ENCODE measurements around the gene FUT8. TPM values are rescaled to one million over a fixed set of nuclear protein-coding genes. Genes with fewer than 3 reads are reported as not detected.

The FUT8 gene
- total and polyA plus RNA-seq, 2 donors (not counting 1 experiment from before 2014, with no cell fraction given), result 13.2 to 91.8 TPM

DNA sequence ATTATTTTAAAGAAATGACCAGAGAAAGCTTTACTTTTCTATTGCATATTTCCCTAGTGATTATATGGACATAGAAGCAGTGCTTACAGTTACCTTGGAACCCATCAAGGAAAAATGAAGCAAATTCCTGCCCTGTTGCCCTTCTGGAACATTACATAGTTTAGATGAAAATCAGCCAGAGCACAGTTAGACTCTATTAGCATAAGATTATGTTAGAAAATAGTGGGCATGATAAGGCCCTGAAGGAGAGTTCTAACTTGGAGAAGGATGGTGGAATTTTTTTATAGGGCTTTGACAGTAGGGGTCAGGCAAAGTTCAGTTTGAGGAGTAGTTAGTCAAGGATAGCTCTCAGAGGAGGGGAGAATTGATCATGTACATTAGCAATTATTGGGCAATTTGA lies 74.3 kb downstream of the FUT8 start:
- H2AFZ ChIP-seq (ENCODE audit: insufficient read depth, low read depth, low read length, poor library complexity, severe bottlenecking), result no peak overlapping the region
- TF ChIP-seq EZH2 (IDR thresholded peaks at IDR 0.05; ENCODE audit: borderline replicate concordance, insufficient read depth, low read depth, low read length, poor library complexity, severe bottlenecking) (no peak), CTCF (IDR thresholded peaks at IDR 0.05) (no peak)
- Mint-ChIP-seq H3K4me1 (peaks cover 67% of the 10 kb centered on the region), H3K27me3 (no peaks in the 10 kb centered on the region), H3K27ac (peak overlapping the region; percentile 24), H3K4me3 (no peak overlapping the region), H3K9me3 (ENCODE audit: insufficient read depth) (no peaks in the 10 kb centered on the region)
- no peaks in the 10 kb centered on the region for H3K36me3 ChIP-seq (replicated peaks in 1 of 2; ENCODE audit: control extremely low read depth in 1 of 2, control insufficient read depth in 1 of 2, extremely low read depth in 1 of 2, insufficient read depth in 2 of 2, low read length in 1 of 2)
- ChIA-PET CTCF (interaction anchor here (1.5 kb wide), 1 partner anchor 337 kb away, joined by 5 read pairs; no protein-coding TSS in a partner anchor), POLR2A (no interaction called here)
- intact Hi-C loops (cut with micrococcal nuclease), result no loop called here
- H3K27me3 ChIP-seq (replicated peaks in 1 of 4; ENCODE audit: control extremely low read depth in 1 of 4, control insufficient read depth in 3 of 4, insufficient read depth in 4 of 4, low read length in 3 of 4), result no peaks in the 10 kb centered on the region
- H3K4me1 ChIP-seq (ENCODE audit: control insufficient read depth in 2 of 2, insufficient read depth in 2 of 2, low read length in 2 of 2), result peaks cover 10 to 16% of the 10 kb centered on the region in 2 donors
- peaks cover 8% of the 10 kb centered on the region for H4K20me1 ChIP-seq (ENCODE audit: control insufficient read depth, insufficient read depth, low read length, poor library complexity, severe bottlenecking)
- peaks cover 82% of the 10 kb centered on the region for H3K79me2 ChIP-seq (ENCODE audit: control insufficient read depth, insufficient read depth, low read length)
- H3K4me2 ChIP-seq (replicated peaks; ENCODE audit: low read depth, low read length, poor library complexity, severe bottlenecking), result no peak overlapping the region
- H3K4me3 ChIP-seq (ENCODE audit: control extremely low read depth in 1 of 5, extremely low read depth in 1 of 5, insufficient read depth in 1 of 5, low read depth in 2 of 5, low read length in 4 of 5), result no peak overlapping the region
- H3K9ac ChIP-seq (ENCODE audit: low read length), result no peak overlapping the region
- DNase-seq, result no peak
- no peak for ATAC-seq (ENCODE audit: low read depth)
- H3K9me3 ChIP-seq (ENCODE audit: control extremely low read depth in 1 of 3, control insufficient read depth in 2 of 3, insufficient read depth in 1 of 3, low read length in 2 of 3), result peaks cover 0 to under 1% (median 0%) of the 10 kb centered on the region in 3 donors
- H3K27ac ChIP-seq (ENCODE audit: low read length in 2 of 2), result no peak overlapping the region

DNA sequence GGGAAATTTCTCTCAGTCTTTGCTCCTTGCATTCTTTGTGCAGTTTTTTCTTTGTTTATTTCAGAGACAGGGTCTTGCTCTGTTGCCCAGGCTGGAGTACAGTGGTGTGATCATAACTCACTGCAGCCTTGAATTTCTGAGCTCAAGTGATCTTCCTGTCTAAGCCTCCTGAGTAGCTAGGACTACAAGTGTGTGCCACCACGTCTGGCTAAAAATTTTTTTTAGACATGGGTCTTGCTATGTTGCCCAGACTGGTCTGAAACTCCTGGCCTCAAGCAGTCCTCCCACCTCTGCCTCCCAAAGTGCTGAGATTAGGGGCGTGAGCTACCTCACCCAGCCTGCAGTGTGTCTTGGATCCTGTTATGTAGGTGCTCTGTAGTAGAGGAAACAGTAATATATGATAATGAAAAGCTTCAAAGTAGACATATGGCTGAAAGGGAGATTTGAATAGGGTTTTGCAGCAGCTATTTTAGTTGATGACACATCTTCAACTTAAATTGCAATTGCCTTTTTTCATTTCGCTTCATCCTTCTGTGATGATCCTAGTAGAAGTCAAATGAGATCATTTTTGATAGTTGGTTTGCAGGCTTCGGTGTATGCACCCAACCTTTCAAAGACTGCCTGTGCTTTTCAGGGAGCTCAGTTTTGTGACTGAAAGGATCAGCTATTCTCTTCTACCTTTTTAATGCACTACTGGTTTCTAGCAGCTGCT lies 75.4 kb downstream of the FUT8 start:
- intact Hi-C loops (cut with micrococcal nuclease), result no loop called here
- Histone ChIP-seq H2AFZ (ENCODE audit: insufficient read depth, low read depth, low read length, poor library complexity, severe bottlenecking) (no peak overlapping the region), H3K4me1 (ENCODE audit: control insufficient read depth in 2 of 2, insufficient read depth in 2 of 2, low read length in 2 of 2) (peaks cover 3 to 14% of the 10 kb centered on the region in 2 donors), H3K4me3 (ENCODE audit: control extremely low read depth in 1 of 5, extremely low read depth in 1 of 5, insufficient read depth in 1 of 5, low read depth in 2 of 5, low read length in 4 of 5) (no peak overlapping the region), H4K20me1 (ENCODE audit: control insufficient read depth, insufficient read depth, low read length, poor library complexity, severe bottlenecking) (peaks cover 12% of the 10 kb centered on the region), H3K36me3 (replicated peaks in 1 of 2; ENCODE audit: control extremely low read depth in 1 of 2, control insufficient read depth in 1 of 2, extremely low read depth in 1 of 2, insufficient read depth in 2 of 2, low read length in 1 of 2) (peaks cover 0 to 4% of the 10 kb centered on the region in 2 experiments), H3K27me3 (replicated peaks in 1 of 4; ENCODE audit: control extremely low read depth in 1 of 4, control insufficient read depth in 3 of 4, insufficient read depth in 4 of 4, low read length in 3 of 4) (no peaks in the 10 kb centered on the region), H3K79me2 (ENCODE audit: control insufficient read depth, insufficient read depth, low read length) (peaks cover 81% of the 10 kb centered on the region), H3K9ac (ENCODE audit: low read length) (no peak overlapping the region), H3K27ac (ENCODE audit: low read length in 2 of 2) (no peak overlapping the region), H3K9me3 (ENCODE audit: control extremely low read depth in 1 of 3, control insufficient read depth in 2 of 3, insufficient read depth in 1 of 3, low read length in 2 of 3) (peaks cover 1 to 6% (median 3%) of the 10 kb centered on the region in 3 donors), H3K4me2 (replicated peaks; ENCODE audit: low read depth, low read length, poor library complexity, severe bottlenecking) (peak overlapping the region; percentile 1)
- CTCF ChIA-PET, result interaction anchor here (1.3 to 1.5 kb wide), 2 partner anchors 11 to 336 kb away, joined by 4 to 5 read pairs; no protein-coding TSS in a partner anchor
- POLR2A ChIA-PET, result no interaction called here
- no peak for DNase-seq
- Mint-ChIP-seq H3K4me3 (peak overlapping the region; percentile 41), H3K27ac (peak overlapping the region; percentile 61), H3K4me1 (peaks cover 63% of the 10 kb centered on the region), H3K9me3 (ENCODE audit: insufficient read depth) (peaks cover 2% of the 10 kb centered on the region), H3K27me3 (no peaks in the 10 kb centered on the region)
- WGBS (ENCODE audit: insufficient coverage), result 67% methylated on average over 1 of the region's 4 CpGs
- TF ChIP-seq EZH2 (IDR thresholded peaks at IDR 0.05; ENCODE audit: borderline replicate concordance, insufficient read depth, low read depth, low read length, poor library complexity, severe bottlenecking), result no peak
- no peak for TF ChIP-seq CTCF (IDR thresholded peaks at IDR 0.05)
- ATAC-seq (ENCODE audit: low read depth), result no peak
